GM19025 (cell line): Measurements from ENCODE around the gene PRDM7.
"Not testable (repeated sequence)": the region's sequence is repeated elsewhere in the genome, so short reads cannot be mapped to it uniquely, and the experiment has no call there.

Experiments used
- ATAC-seq: cut with Tn5 transposase; IDR thresholded peaks from one replicate; pipeline ENCODE4 v1.9.1; 2021; ENCODE audit warnings: mild to moderate bottlenecking, low read depth, moderate library complexity; ENCODE audit not compliant: unreplicated experiment

The PRDM7 gene

DNA sequence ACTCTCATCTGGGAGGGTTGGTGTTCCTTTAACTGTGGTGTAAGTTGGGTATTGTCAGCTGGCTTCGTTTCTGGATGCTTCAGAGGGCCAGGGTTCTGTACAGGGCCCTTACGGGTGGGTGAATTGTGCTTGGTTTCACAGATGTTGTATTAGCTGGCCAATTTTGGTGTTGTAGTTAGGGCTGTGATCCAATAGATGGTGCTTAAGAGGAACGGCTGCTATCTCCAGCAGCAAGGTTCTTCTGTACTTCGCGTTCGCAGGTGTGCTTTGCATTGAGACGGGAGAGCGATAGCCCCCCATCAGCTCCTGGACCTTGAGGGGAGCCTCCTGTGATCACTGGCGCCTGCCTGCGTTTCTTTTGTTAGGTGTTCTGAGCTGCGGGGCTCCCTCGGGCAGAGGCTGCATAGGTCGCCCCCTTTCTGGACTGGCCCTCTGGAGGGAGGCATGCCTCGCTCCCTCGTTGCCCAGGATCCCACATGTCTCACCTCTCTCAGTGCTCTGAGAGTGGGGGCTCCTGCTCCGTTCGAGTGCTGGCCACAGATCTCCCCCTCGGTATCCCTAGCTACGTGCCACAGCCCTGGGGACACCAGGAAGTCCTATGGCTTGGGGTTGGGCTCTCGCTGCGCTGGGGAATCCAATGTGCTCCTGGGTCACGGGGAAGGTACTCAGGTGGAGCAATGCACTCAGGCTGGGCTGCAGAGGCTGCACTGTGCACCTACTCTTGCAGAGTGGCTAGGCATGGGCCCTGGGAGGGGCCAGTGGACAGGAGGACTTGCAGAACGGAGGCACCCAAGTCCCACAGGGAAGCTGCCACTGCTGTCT, 837 bp upstream of the PRDM7 start:
- peak; percentile 12 for ATAC-seq

DNA sequence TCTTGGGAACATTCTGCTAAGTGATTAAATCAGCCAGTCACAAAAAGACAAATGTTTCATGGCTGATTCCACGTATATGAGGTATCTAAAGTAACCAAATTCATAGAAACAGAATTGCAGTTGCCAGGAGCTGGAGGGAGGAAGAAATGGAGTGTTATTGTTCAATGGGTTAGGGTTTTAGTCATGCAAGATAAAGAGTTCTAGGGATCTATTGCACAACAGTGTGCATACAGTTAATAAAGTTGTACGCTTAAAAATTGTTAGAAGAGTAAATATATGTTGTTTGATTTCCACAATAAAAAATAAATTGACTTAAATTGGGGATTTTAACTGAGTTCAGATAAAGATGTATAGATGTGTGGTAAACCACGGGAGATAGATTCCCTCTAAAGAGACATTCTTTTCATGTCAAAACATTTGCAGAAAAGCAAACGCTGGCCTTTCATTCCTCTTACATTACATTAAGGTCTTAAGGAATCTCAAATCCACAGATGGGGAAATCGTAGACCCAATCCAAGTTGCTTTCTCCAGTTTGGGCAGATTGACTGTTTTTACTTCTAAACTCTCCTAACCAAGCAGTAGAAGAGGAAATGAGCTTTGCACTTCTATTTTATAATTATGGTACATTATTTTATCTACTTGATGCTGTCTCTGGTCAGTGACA, 4.6 kb downstream of the PRDM7 start:
- no peak for ATAC-seq

DNA sequence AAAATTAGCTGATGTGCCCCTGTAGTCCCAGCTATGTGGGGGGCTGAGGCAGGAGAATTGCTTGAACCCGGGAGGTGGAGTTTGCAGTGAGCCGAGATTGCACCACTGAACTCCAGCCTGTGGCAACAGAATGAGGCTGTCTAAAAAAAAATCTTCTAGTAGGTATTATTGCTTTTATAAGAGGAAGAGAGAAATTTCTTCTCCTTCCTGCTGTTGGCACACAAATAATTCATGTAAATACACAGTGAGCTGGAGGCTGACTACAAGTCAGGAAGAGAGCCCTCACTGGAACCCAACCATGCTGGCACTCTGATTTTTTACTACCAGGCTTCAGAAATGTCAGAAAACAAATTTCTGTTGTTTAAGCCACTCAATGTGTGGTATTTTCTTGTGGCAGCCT, 6.7 kb downstream of the PRDM7 start:
- no peak for ATAC-seq

DNA sequence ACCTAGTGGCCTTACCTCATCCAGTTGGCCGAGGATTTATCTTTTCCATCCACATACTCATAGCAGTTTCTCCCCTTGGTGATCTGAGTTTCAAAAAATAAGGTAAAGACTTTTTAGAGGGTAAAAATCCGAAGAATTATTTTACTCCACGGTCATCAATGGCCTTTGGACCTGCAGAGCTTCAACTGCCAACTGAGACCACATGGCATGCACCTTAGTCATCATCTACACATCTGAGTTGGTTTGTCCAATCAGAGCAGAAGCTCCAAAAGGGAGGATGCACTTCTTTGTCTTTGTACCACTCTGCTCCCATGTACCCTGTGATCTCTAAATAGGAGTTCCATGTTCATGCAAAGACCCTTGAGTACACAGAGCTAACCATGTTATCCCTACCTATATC, 15.7 kb downstream of the PRDM7 start:
- no peak for ATAC-seq

GRCh38 chr16:90057738-90058173, 19.4 kb downstream of the PRDM7 start:
- ATAC-seq, result no peak

GRCh38 chr16:90056521-90056920, 20.6 kb downstream of the PRDM7 start:
- ATAC-seq, result not testable (repeated sequence)

GRCh38 chr16:90055371-90055770, 21.8 kb downstream of the PRDM7 start:
- no peak for ATAC-seq

DNA sequence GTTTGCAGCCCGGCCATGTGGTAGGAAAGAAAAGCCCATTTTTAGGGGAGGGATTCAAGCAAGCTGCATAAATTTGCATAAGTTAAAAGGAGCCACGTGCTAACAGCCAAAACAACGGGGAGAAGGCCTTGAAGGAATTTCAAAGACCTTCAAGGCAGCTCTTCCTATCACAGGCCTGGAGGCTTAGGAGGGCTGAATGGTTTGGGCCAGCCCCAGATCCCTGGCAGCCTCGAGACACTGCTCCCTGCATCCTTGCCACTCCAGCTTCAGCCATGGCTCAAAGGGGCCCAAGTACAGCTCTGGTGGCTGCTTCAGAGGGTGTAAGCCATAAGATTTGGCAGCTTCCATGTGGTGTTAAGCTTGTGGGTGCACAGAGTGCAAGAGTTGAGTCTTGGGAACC, 22.6 kb downstream of the PRDM7 start:
- no peak for ATAC-seq

GRCh38 chr16:90053902-90054500, 23.1 kb downstream of the PRDM7 start:
- no peak for ATAC-seq

DNA sequence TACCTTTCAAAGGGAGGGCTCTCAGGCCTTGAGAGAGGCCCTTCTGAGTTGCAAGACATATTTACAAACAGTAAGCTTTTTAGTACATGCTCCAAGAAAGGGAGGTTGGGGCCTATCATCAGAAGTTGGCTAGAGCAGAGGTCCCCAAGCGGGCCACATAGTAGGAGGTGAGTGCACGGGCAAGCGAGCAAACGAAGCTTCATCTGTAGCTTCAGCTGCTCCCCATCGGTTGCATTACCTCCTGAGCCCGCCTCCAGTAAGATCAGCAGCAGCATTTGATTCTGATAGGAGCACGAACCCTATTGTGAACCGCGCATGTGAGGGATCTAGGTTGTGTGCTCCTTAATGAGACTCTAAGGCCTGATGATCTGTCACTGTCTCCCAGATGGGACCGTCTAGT, 26.2 kb downstream of the PRDM7 start:
- ATAC-seq, result no peak

GRCh38 chr16:90048737-90049330, 28.3 kb downstream of the PRDM7 start:
- ATAC-seq, result no peak

GRCh38 chr16:90048347-90048722, 28.8 kb downstream of the PRDM7 start:
- no peak for ATAC-seq

- no peak for ATAC-seq
Measured at GRCh38 chr16:90047714-90048346, 29.3 kb downstream of the PRDM7 start.

DNA sequence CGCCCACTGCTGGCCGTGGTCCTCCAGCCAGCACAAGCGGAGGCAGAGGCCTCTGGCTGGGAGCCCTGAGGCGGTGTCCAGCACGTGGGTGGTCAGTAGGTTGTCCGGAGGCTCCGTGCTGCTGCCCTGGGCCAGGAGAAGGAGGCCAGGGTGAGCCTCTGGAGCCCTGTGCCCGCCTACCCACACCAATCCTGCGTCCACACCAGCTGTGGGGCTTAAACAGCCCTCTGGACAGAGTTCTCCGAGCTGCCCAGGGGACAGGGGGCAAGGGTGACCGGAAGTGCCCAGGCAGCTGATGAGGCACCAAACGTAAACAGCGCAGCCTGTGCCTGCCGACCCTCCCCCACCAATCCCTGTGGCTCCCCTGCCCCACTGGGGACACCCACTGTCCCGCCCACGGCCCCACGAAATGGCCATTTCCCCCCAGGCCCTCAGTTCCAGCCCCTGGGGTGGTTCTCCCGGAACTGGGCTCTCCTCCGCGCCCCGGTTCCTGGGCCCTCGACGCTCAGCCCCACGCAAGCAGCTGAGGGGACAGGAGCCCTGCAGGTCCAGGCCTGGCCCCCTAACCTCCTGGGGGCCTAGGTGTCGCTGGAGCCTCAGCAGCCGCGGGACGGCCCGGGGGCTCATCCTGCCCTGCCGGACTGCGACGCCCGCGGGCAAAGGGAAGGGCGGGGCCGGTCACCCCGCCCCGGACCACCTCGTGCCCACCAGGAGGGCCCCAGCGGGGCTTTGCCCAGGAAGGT, 30.0 kb downstream of the PRDM7 start:
- ATAC-seq, result no peak

GRCh38 chr16:90046122-90046970, 30.8 kb downstream of the PRDM7 start:
- no peak for ATAC-seq

- ATAC-seq, result no peak
Measured at GRCh38 chr16:90044111-90044551, 33.0 kb downstream of the PRDM7 start.

DNA sequence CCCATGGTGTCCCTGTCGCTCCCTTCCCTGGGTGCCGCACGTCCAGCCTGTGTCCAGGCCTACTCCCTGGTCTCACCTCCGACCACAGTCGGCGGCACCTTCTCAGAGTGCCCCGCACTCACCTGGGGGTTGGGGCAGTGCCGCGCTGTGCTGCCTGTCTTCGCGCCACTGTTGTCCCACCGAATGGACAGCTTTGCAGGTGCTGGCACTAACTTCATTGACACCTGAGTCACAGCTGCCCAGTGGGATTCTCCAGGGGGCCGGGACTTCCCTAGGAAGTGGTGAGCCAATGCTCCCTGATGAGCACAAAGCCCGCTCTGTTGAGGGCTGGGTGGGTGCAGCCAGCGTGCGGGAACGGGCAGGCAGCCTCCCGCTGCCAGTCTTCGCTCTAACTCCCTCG, 33.6 kb downstream of the PRDM7 start:
- no peak for ATAC-seq

- no peak for ATAC-seq
Measured at GRCh38 chr16:90042946-90043514, 34.1 kb downstream of the PRDM7 start.
